ENCODE data around the gene EFNA5. TPM values are rescaled to one million over a fixed set of nuclear protein-coding genes. Genes with fewer than 3 reads are reported as not detected.

Gene EFNA5
- total and polyA plus RNA-seq, 2 experiments from 2014 or later = 0.64 to 0.86 TPM

DNA sequence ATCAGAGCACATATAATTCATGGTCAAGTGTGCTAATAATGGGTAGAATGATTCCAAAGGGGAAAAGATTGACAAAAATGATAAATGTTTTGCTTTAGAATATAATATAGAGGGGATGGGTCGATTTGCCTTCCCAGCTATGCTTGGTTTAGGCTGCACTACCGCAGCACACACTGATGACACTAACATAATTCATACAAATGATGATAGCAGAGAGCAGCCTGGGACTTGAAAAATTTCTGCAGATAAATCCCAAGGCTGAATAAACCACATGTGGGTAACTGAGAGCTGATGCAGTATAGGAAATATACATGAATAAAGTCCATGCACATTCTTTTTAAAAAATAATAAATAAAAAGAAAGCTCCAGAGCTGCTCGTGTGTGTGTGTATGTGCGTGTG, 54.5 kb downstream of the EFNA5 start:
- no peaks in the 10 kb centered on the region; the same call in 1 of the 2 replicates for H3K27me3 ChIP-seq (replicated peaks; ENCODE audit: insufficient read depth)
- in situ Hi-C loops (cut with MboI) = no loop called here
- H2AFZ ChIP-seq = no peak overlapping the region
- WGBS, 2 experiments (ENCODE audit: low coverage in 1 of 2, low lambda C conversion rate in 2 of 2, missing lambda C conversion rate in 2 of 2) = 74 to 81% methylated on average over 4 of the region's 4 CpGs
- no peaks in the 10 kb centered on the region for H3K4me1 ChIP-seq (ENCODE audit: insufficient read depth)
- DNase-seq = no peak
- no peak overlapping the region for H3K4me3 ChIP-seq
- no peaks in the 10 kb centered on the region for H3K9me3 ChIP-seq (ENCODE audit: low read depth)
- H3F3A ChIP-seq (ENCODE audit: insufficient read depth) = no peaks in the 10 kb centered on the region
- no peaks in the 10 kb centered on the region for H3K9me2 ChIP-seq (ENCODE audit: insufficient read depth)
- no peaks in the 10 kb centered on the region for H4K20me1 ChIP-seq (ENCODE audit: insufficient read depth)
- H3K9ac ChIP-seq = no peak overlapping the region
- no peak overlapping the region for H3K27ac ChIP-seq
- H3K4me2 ChIP-seq (ENCODE audit: unreplicated experiment) = no peak overlapping the region
- H3K79me2 ChIP-seq (ENCODE audit: insufficient read depth) = no peaks in the 10 kb centered on the region
- TF ChIP-seq EZH2 (IDR thresholded peaks at IDR 0.05; ENCODE audit: insufficient read depth, poor library complexity, severe bottlenecking) (no peak), EZH2phosphoT487 (IDR thresholded peaks at IDR 0.05; ENCODE audit: insufficient read depth, low read depth) (no peak)
- no peaks in the 10 kb centered on the region for H3K36me3 ChIP-seq (ENCODE audit: low read depth)

DNA sequence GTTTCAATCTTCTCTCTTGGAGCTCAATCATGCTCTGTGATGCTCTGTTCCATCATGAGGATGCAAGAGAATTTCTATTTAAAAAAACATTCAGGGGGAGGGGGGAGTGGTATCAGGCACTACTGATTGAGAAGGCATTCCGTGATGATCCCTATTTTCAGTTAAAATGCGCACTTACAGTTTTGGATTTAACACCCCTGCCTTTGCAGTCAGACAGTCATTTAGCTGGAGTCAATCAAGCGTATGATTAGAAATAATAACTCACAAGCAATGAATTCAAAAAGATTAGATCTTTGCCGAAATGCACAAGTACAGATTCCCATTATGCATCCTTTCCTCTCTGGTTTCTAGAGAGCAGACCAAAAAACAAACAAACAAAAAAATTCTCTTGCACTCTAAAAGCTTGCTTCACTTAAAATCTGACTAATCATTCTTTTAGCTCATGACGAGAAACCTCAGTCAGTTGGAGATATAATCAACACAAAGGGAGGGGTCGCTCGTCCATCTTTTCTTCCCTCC, 55.4 kb downstream of the EFNA5 start:
- Histone ChIP-seq H3K27me3 (replicated peaks; ENCODE audit: insufficient read depth) (no peaks in the 10 kb centered on the region; the same call in 1 of the 2 replicates), H3K4me2 (ENCODE audit: unreplicated experiment) (no peak overlapping the region), H3K4me3 (no peak overlapping the region), H3F3A (ENCODE audit: insufficient read depth) (no peaks in the 10 kb centered on the region), H3K9ac (no peak overlapping the region), H4K20me1 (ENCODE audit: insufficient read depth) (no peaks in the 10 kb centered on the region), H3K79me2 (ENCODE audit: insufficient read depth) (no peaks in the 10 kb centered on the region), H2AFZ (no peak overlapping the region), H3K9me2 (ENCODE audit: insufficient read depth) (no peaks in the 10 kb centered on the region), H3K9me3 (ENCODE audit: low read depth) (no peaks in the 10 kb centered on the region), H3K36me3 (ENCODE audit: low read depth) (no peaks in the 10 kb centered on the region), H3K4me1 (ENCODE audit: insufficient read depth) (no peaks in the 10 kb centered on the region), H3K27ac (no peak overlapping the region)
- no peak for DNase-seq
- in situ Hi-C loops (cut with MboI) = no loop called here
- TF ChIP-seq EZH2 (IDR thresholded peaks at IDR 0.05; ENCODE audit: insufficient read depth, poor library complexity, severe bottlenecking) (no peak), EZH2phosphoT487 (IDR thresholded peaks at IDR 0.05; ENCODE audit: insufficient read depth, low read depth) (no peak)
- WGBS, 2 experiments (ENCODE audit: low coverage in 1 of 2, low lambda C conversion rate in 2 of 2, missing lambda C conversion rate in 2 of 2) = 22% methylated on average over 7 of the region's 7 CpGs

DNA sequence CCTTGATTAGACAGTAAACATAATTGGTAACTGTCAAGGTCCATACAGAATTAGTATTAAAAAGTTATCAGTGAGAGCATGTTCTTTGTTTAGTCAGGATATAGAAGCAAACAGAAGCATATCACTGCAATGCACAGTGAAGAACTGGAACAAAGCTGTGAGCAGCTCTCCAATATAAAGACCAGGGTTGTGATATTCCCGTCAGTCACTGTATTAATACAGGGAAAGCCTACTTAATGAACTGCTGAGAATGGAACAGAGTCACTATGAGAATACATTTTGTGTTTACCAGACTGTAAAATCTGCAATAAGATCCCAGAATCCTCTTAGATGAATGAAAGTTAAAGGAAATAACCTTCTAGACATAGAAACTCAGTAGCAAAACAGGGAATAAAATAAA, 58.2 kb downstream of the EFNA5 start:
- no peak overlapping the region for H3K27ac ChIP-seq
- DNase-seq = no peak
- H3F3A ChIP-seq (ENCODE audit: insufficient read depth) = no peaks in the 10 kb centered on the region
- H3K4me2 ChIP-seq (ENCODE audit: unreplicated experiment) = no peak overlapping the region
- H3K9me2 ChIP-seq (ENCODE audit: insufficient read depth) = no peaks in the 10 kb centered on the region
- no peaks in the 10 kb centered on the region for H3K27me3 ChIP-seq (replicated peaks; ENCODE audit: insufficient read depth)
- no peak overlapping the region for H2AFZ ChIP-seq
- no peak overlapping the region for H3K9ac ChIP-seq
- H3K36me3 ChIP-seq (ENCODE audit: low read depth) = no peaks in the 10 kb centered on the region
- no peaks in the 10 kb centered on the region for H3K79me2 ChIP-seq (ENCODE audit: insufficient read depth)
- H3K9me3 ChIP-seq (ENCODE audit: low read depth) = no peaks in the 10 kb centered on the region
- H4K20me1 ChIP-seq (ENCODE audit: insufficient read depth) = no peaks in the 10 kb centered on the region
- no peaks in the 10 kb centered on the region for H3K4me1 ChIP-seq (ENCODE audit: insufficient read depth)
- 67 to 70% methylated on average over 1 of the region's 1 CpG for WGBS, 2 experiments (ENCODE audit: low coverage in 1 of 2, low lambda C conversion rate in 2 of 2, missing lambda C conversion rate in 2 of 2)
- no peak overlapping the region for H3K4me3 ChIP-seq
- TF ChIP-seq EZH2 (IDR thresholded peaks at IDR 0.05; ENCODE audit: insufficient read depth, poor library complexity, severe bottlenecking) (no peak), EZH2phosphoT487 (IDR thresholded peaks at IDR 0.05; ENCODE audit: insufficient read depth, low read depth) (no peak)
- in situ Hi-C loops (cut with MboI) = no loop called here

DNA sequence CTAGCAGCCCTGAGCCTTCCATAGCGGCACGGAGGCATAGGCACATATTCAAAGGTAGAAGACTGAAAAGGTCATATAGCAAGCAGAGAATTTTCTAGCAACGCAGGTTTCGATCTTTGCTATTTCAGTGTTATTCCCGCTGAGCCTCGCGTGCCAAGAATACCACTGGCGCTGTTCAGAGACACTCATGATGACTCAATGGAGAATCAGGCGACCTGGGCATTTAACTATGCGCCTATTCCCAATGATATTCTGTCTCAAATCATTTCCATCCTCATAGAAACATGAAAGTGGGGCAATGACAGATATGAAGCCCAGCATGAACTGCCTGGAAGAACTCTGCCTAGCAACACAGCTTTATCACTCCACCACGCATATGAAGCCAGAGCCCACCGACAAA, 59.9 kb downstream of the EFNA5 start:
- no peaks in the 10 kb centered on the region for H3F3A ChIP-seq (ENCODE audit: insufficient read depth)
- in situ Hi-C loops (cut with MboI) = no loop called here
- no peaks in the 10 kb centered on the region for H3K36me3 ChIP-seq (ENCODE audit: low read depth)
- H3K4me2 ChIP-seq (ENCODE audit: unreplicated experiment) = no peak overlapping the region
- H3K9me3 ChIP-seq (ENCODE audit: low read depth) = no peaks in the 10 kb centered on the region
- H3K79me2 ChIP-seq (ENCODE audit: insufficient read depth) = no peaks in the 10 kb centered on the region
- WGBS, 2 experiments (ENCODE audit: low coverage in 1 of 2, low lambda C conversion rate in 2 of 2, missing lambda C conversion rate in 2 of 2) = 84 to 88% methylated on average over 12 of the region's 12 CpGs
- no peaks in the 10 kb centered on the region for H3K4me1 ChIP-seq (ENCODE audit: insufficient read depth)
- TF ChIP-seq EZH2 (IDR thresholded peaks at IDR 0.05; ENCODE audit: insufficient read depth, poor library complexity, severe bottlenecking) = no peak
- TF ChIP-seq EZH2phosphoT487 (IDR thresholded peaks at IDR 0.05; ENCODE audit: insufficient read depth, low read depth) = no peak
- H3K4me3 ChIP-seq = no peak overlapping the region
- no peaks in the 10 kb centered on the region for H4K20me1 ChIP-seq (ENCODE audit: insufficient read depth)
- H3K27me3 ChIP-seq (replicated peaks; ENCODE audit: insufficient read depth) = no peaks in the 10 kb centered on the region
- H2AFZ ChIP-seq = no peak overlapping the region
- no peaks in the 10 kb centered on the region for H3K9me2 ChIP-seq (ENCODE audit: insufficient read depth)
- no peak overlapping the region for H3K27ac ChIP-seq
- no peak overlapping the region for H3K9ac ChIP-seq
- no peak for DNase-seq
